GM12891 (cell line): ENCODE results near the gene STK16.

Source experiments
- PAX5 ChIP-seq: IDR thresholded peaks from 2 replicates; pipeline ENCODE4 v1.6.1; 2011; ENCODE audit warnings: low read length, moderate library complexity, mild to moderate bottlenecking; ENCODE audit not compliant: insufficient read depth, severe bottlenecking
- POLR2A ChIP-seq: IDR thresholded peaks from 2 replicates; pipeline ENCODE4 v1.6.1; 2011; ENCODE audit warnings: low read depth, low read length, control low read depth
- POLR2AphosphoS5 ChIP-seq: IDR thresholded peaks from 2 replicates; pipeline ENCODE4 v1.6.1; 2011; ENCODE audit warnings: low read depth, low read length, control low read depth
- POU2F2 ChIP-seq: IDR thresholded peaks from 2 replicates; pipeline ENCODE4 v1.6.1; 2011; ENCODE audit warnings: low read depth, mild to moderate bottlenecking, control low read depth, low read length, moderate library complexity
- TAF1 ChIP-seq: IDR thresholded peaks from 2 replicates; pipeline ENCODE4 v1.6.1; 2011; ENCODE audit warnings: low read depth, low read length, control low read depth

DNA sequence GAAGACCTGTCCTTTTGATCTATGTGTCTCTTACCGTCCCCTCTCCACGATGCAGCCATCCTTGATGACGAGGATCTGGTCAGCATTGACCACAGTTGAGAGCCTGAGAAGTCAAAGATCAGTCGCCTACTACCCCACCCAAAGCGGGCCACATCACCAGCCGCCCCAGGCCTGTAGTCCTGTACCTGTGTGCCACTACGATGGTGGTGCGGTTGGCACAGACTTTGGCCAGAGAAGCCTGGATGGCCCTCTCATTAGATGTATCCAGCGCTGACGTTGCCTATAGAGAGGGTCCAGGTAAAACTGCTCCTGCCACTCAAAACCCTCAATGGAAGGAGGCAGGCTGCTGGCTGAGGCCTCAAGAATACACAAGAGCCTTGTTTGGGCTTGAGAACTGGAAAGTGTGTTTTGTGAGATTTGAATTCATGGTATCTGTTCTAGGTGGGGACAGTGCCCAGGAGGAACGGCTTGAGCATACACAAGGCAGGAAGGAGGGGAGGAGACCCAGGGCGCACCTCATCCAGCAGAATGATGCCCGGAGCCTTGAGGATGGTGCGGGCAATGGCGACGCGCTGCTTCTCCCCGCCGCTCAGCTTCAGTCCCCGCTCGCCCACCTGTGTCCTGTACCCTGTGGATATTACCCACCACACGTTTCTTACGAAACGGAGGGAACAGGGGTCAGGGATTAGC is 34.9 kb upstream of the STK16 start:
- TF ChIP-seq POLR2A (no peak), POU2F2 (no peak), TAF1 (no peak), POLR2AphosphoS5 (no peak), PAX5 (no peak)
